Cardiac muscle cell (in vitro differentiated cells and primary cell): ENCODE results near the gene MRE11. TPM values are rescaled to one million over a fixed set of nuclear protein-coding genes. Genes with fewer than 3 reads are reported as not detected.
A peak's percentile ranks its signal among the peaks of the same experiment; 100 is the strongest.
"Not testable (repeated sequence)": the region's sequence is repeated elsewhere in the genome, so short reads cannot be mapped to it uniquely, and the experiment has no call there.

Source experiments
- DNase-seq, 2 donors: peaks; one replicate each; pipeline versions ENCODE4 v3.0.0 to v3.0.0-alpha.2; 2010 to 2017; ENCODE audit warnings: low read depth in 1 of 2, low spot score in 1 of 2
- H3K27ac ChIP-seq: fragments of 200-600 bp; sonication (generic); 2 replicates; pipeline ENCODE4 v1.5.1; 2016
- H3K27me3 ChIP-seq: fragments of 200-600 bp; sonication (generic); 2 replicates; pipeline ENCODE4 v1.6.0; 2016; ENCODE audit warnings: control low read depth
- H3K36me3 ChIP-seq: fragments of 200-600 bp; sonication (generic); 2 replicates; pipeline ENCODE4 v1.5.1; 2016; ENCODE audit warnings: control low read depth
- H3K4me1 ChIP-seq: fragments of 200-600 bp; sonication (generic); 2 replicates; pipeline ENCODE4 v1.8.1; 2017; ENCODE audit warnings: low read depth, mild to moderate bottlenecking, mixed run types
- H3K4me3 ChIP-seq: fragments of 200-600 bp; sonication (generic); 2 replicates; pipeline ENCODE4 v1.5.1; 2016; ENCODE audit warnings: mild to moderate bottlenecking
- H3K9me3 ChIP-seq: fragments of 200-600 bp; sonication (generic); 2 replicates; pipeline ENCODE4 v1.5.1; 2017; ENCODE audit warnings: low read depth, mild to moderate bottlenecking, control low read depth
- polyA plus RNA-seq: library from polyadenylated mRNA; unstranded; fragments of >200 nt; fragmentation: Nextera tagmentation; extraction: Ambion mirVana; gene quantifications from 2 replicates; pipeline ENCODE4 v1.2.1, GENCODE V29; 2016
- total RNA-seq: library from RNA; depleted of rRNA; stranded (reverse); fragments of >200 nt; gene quantifications from 2 replicates; pipeline ENCODE4 v1.2.3, GENCODE V29; 2016
- TF ChIP-seq, protein P1 (sequence below): IDR thresholded peaks from 2 replicates; pipeline ENCODE4 v1.5.1; 2012; ENCODE audit warnings: low read depth, mild to moderate bottlenecking, low read length

Gene MRE11
- total and polyA plus RNA-seq, 2 experiments from 2014 or later = 7.0 to 11.4 TPM

DNA sequence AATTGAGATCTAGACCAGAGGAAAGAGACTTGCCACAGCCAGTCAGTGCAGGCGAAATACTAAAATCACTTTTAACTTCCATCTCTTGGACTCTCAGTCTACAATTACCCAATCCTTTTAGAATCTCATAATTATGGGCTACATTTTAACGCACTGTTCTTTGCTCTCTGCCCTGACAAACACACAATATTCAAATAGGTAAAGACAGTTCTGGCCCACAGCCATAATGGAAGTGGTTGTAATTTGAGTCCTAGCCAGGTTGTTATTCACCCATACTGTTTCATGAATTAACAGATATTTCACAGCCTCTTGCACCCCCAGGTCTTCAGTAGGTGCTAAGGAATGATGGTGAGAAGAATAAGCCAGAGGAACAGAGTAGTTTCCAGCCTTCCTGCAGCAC, 19.4 kb upstream of the MRE11 start:
- H3K36me3 ChIP-seq = no peaks in the 10 kb centered on the region
- H3K27ac ChIP-seq = no peak overlapping the region
- no peak overlapping the region for H3K4me3 ChIP-seq
- peaks cover 46% of the 10 kb centered on the region for H3K27me3 ChIP-seq
- no peaks in the 10 kb centered on the region for H3K9me3 ChIP-seq
- DNase-seq = no peak
- no peaks in the 10 kb centered on the region for H3K4me1 ChIP-seq
- TF ChIP-seq, protein P1, sequence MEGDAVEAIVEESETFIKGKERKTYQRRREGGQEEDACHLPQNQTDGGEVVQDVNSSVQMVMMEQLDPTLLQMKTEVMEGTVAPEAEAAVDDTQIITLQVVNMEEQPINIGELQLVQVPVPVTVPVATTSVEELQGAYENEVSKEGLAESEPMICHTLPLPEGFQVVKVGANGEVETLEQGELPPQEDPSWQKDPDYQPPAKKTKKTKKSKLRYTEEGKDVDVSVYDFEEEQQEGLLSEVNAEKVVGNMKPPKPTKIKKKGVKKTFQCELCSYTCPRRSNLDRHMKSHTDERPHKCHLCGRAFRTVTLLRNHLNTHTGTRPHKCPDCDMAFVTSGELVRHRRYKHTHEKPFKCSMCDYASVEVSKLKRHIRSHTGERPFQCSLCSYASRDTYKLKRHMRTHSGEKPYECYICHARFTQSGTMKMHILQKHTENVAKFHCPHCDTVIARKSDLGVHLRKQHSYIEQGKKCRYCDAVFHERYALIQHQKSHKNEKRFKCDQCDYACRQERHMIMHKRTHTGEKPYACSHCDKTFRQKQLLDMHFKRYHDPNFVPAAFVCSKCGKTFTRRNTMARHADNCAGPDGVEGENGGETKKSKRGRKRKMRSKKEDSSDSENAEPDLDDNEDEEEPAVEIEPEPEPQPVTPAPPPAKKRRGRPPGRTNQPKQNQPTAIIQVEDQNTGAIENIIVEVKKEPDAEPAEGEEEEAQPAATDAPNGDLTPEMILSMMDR = no peak

DNA sequence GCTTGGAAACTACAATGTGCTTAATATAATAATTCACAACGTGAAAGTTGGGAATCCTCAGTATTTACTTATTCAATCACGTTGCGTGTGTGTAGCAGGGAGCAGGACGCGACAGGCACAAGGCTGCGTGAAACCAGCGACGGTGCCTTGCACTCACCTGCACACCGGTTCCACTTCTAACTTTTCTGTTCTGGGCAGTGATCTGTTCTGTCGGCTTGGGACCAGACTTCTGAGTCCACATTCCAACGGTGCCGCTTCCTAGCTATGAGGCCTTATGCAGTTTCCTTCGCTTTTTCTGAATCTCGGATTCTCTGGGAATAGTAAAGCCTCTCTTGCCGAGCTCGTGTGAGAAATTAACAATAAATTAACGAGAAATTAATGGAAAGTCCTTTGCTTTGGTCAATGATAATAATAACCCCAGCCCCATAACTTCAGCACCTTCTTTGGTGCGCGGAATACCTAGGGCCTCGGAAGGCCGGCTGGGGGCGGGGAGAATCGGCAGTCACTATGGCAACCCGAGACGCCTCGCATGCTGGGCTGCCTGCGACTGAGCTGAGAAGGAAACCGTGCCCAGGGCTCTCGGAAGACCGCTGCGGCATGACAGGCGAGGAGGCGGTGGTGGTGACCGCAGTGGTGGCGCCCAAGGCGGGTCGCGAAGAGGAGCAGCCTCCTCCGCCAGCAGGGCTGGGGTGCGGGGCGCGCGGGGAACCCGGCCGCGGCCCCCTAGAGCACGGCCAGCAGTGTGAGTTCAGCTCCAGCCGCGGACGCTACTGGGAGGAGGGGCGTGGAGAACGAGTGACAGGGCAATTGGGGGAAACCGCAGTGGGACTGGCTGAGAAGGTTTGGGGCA, 18.5 kb upstream of the MRE11 start, which contains the start of gene C11orf97:
TSS of gene C11orf97 (plus strand) at position 530 of the 850 bp plus-strand sequence. CDS start at position 598, 68 bp downstream.
- DNase-seq = peak; percentile 56 to 70
- H3K36me3 ChIP-seq = no peaks in the 10 kb centered on the region
- no peak within 1 kb of the TSS for H3K27ac ChIP-seq
- TF ChIP-seq, protein P1 = no peak
- peaks cover 43% of the 10 kb centered on the region for H3K27me3 ChIP-seq
- no peaks in the 10 kb centered on the region for H3K9me3 ChIP-seq
- no peaks in the 10 kb centered on the region for H3K4me1 ChIP-seq
- H3K4me3 ChIP-seq = peak within 1 kb of the TSS; percentile 24

DNA sequence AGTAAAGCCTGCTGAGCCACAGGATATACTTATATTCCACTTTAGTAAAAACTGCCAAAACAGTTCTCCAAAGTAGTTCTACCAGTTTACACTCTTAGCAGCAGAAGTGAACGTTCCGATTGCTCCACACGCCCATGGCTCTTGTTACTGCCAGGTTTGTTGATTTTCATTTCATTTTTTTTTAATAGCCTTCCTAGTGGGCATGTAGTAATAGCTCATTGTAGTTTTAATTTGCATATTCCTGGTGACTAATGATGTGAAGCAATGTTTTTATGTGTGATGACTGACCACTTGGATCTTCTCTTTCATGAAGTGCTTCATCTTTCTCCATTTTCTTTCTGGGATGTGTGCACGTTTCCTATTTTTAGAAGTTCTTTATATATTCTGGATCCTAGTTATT, 13.8 kb upstream of the MRE11 start:
- Histone ChIP-seq H3K9me3 (no peaks in the 10 kb centered on the region), H3K36me3 (no peaks in the 10 kb centered on the region), H3K27me3 (peaks cover under 1% of the 10 kb centered on the region), H3K4me3 (no peak overlapping the region), H3K27ac (no peak overlapping the region), H3K4me1 (no peaks in the 10 kb centered on the region)
- no peak for DNase-seq
- TF ChIP-seq, protein P1 = no peak

DNA sequence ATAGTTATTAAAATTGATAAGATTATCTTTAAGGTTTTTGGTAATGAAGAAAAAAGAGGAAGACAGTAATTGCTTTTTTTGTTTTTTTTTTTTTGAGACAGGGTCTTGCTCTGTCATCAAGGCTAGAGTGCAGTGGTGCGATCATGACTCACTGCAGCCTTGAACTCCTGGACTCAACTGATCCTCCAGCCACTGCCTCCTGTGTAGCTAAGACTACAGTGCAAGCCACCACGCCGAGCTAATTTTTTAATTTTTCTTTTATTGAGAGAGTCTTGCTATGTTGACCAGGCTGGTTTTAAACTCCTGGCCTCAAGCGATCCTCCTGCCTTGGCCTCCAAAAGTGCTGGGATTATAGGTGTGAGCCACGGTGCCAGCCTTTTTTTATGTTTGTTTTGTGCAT, 12.9 kb upstream of the MRE11 start:
- not testable (repeated sequence) for H3K9me3 ChIP-seq, DNase-seq, H3K36me3 ChIP-seq, H3K27ac ChIP-seq, H3K27me3 ChIP-seq, H3K4me1 ChIP-seq, H3K4me3 ChIP-seq

DNA sequence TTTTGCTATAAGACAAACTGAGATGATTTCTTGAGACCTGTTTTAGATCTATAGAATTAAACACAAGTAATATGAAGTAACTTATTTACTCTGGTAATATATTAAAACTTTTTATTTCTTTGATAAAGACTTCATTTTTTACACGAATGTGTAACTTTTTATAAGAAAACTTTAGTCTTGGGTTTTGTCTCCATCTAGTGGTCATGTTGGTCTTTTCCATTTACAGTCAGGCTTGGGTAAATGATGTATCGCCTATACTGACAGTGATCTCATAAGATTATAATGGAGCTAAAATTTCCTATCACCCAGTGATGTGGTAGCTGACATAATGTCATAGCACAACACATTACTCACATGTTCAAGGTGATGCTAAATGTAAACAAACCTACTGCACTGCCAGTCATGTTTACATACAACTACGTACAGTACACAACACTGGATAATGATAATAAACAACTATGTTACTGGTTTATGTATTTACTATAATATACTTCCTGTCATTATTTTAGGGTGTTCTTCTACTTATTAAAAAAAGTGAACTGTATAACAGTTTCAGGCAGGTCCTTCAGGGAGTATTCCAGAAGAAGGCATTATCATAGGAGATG, 11.1 kb upstream of the MRE11 start:
- H3K27ac ChIP-seq = no peak overlapping the region
- TF ChIP-seq, protein P1 = peak; percentile 64
- H3K4me1 ChIP-seq = no peaks in the 10 kb centered on the region
- H3K36me3 ChIP-seq = no peaks in the 10 kb centered on the region
- no peaks in the 10 kb centered on the region for H3K9me3 ChIP-seq
- H3K4me3 ChIP-seq = no peak overlapping the region
- peak; percentile 50 to 69 for DNase-seq
- no peaks in the 10 kb centered on the region for H3K27me3 ChIP-seq

DNA sequence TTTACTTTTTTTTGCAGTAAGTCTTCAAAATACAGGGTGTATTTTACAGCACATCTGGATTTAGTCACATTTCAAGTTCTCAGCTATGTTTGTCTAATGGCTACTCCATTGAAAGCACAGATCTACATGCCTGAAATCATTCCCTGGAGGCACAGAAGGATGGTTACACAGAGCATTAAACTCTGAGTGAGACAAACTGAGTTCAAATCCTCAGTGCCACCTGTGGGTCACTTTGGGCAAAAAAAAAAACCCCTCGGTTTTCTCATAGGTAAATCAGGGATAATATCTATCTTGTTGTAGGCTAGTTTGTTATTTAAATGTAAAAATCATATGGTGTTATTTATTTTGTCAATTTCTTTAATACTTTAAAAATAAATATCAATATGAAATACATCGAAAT, 7.9 kb upstream of the MRE11 start:
- Histone ChIP-seq H3K4me3 (no peak overlapping the region), H3K27ac (no peak overlapping the region), H3K27me3 (no peaks in the 10 kb centered on the region), H3K4me1 (no peaks in the 10 kb centered on the region), H3K9me3 (no peaks in the 10 kb centered on the region), H3K36me3 (peaks cover 11% of the 10 kb centered on the region)
- TF ChIP-seq, protein P1 = no peak
- DNase-seq = no peak
